Measurements from ENCODE around the gene RCC1.

GRCh38 chr1:28510273-28510969, 4.6 kb downstream of the RCC1 start:
- TF ChIP-seq CTCF (IDR thresholded peaks at IDR 0.05; ENCODE audit: low read depth, low read length), result no peak
- no peak for TF ChIP-seq EZH2phosphoT487 (IDR thresholded peaks at IDR 0.05; ENCODE audit: low read depth)
